Activated CD8-positive, alpha-beta memory T cell treated with anti-CD3 and anti-CD28 coated beads, Interleukin-2, amount 50 U/mL, for 24 hours (primary cell): ENCODE measurements around the gene FLNB.
"Not testable (repeated sequence)": the region's sequence is repeated elsewhere in the genome, so short reads cannot be mapped to it uniquely, and the experiment has no call there.

Experiments
- DNase-seq: peaks from one replicate; pipeline ENCODE4 v3.0.0-alpha.2; 2020; ENCODE audit errors: extremely low read depth

FLNB gene

GRCh38 chr3:57980416-57980815, 27.8 kb upstream of the FLNB start:
- no peak for DNase-seq

- no peak for DNase-seq
Observed at GRCh38 chr3:57981483-57982087, 26.6 kb upstream of the FLNB start.

- no peak for DNase-seq
Observed at GRCh38 chr3:57982561-57983243, 25.5 kb upstream of the FLNB start.

- no peak for DNase-seq
Observed at GRCh38 chr3:57983734-57984518, 24.3 kb upstream of the FLNB start.

GRCh38 chr3:57985176-57985983, 22.8 kb upstream of the FLNB start:
- no peak for DNase-seq

GRCh38 chr3:57985984-57986246, 22.3 kb upstream of the FLNB start:
- no peak for DNase-seq

- no peak for DNase-seq
Observed at GRCh38 chr3:57986261-57986660, 22.0 kb upstream of the FLNB start.

GRCh38 chr3:57989198-57989597, 19.0 kb upstream of the FLNB start:
- not testable (repeated sequence) for DNase-seq

GRCh38 chr3:57989646-57990045, 18.6 kb upstream of the FLNB start:
- DNase-seq, result no peak

- DNase-seq, result no peak
Observed at GRCh38 chr3:57992452-57993213, 15.6 kb upstream of the FLNB start.

GRCh38 chr3:57998366-57999283, 9.6 kb upstream of the FLNB start:
- no peak for DNase-seq

GRCh38 chr3:57999417-58000115, 8.7 kb upstream of the FLNB start:
- no peak for DNase-seq

- DNase-seq, result no peak
Observed at GRCh38 chr3:58000306-58001085, 7.7 kb upstream of the FLNB start.

GRCh38 chr3:58001086-58001467, 7.1 kb upstream of the FLNB start:
- DNase-seq, result no peak

- no peak for DNase-seq
Observed at GRCh38 chr3:58001979-58002378, 6.2 kb upstream of the FLNB start.

- no peak for DNase-seq
Observed at GRCh38 chr3:58003093-58003492, 5.1 kb upstream of the FLNB start.

GRCh38 chr3:58004973-58005372, 3.2 kb upstream of the FLNB start:
- no peak for DNase-seq

GRCh38 chr3:58005669-58006068, 2.6 kb upstream of the FLNB start:
- DNase-seq, result no peak

- DNase-seq, result no peak
Observed at GRCh38 chr3:58006661-58007060, 1.6 kb upstream of the FLNB start.
